ENCODE measurements around the gene TERB1. TPM values are rescaled to one million over a fixed set of nuclear protein-coding genes. Genes with fewer than 3 reads are reported as not detected.
"Not testable (repeated sequence)": the region's sequence is repeated elsewhere in the genome, so short reads cannot be mapped to it uniquely, and the experiment has no call there.

Gene TERB1
- total RNA-seq, 1 experiment from 2014 or later = not detected

- in situ Hi-C loops (cut with HindIII; ENCODE audit: low pct_unique_long_range_greater_than_20kb, low sequenced_read_pairs) = no loop called here
- no peak for DNase-seq (ENCODE audit: low read depth, low spot score)
These were observed 31.4 kb upstream of the TERB1 start for GRCh38 chr16:66832661-66833305.

GRCh38 chr16:66832190-66832589, 30.8 kb upstream of the TERB1 start:
- in situ Hi-C loops (cut with HindIII; ENCODE audit: low pct_unique_long_range_greater_than_20kb, low sequenced_read_pairs) = no loop called here
- no peak for DNase-seq (ENCODE audit: low read depth, low spot score)

- DNase-seq (ENCODE audit: low read depth, low spot score) = peak; percentile 82
- in situ Hi-C loops (cut with HindIII; ENCODE audit: low pct_unique_long_range_greater_than_20kb, low sequenced_read_pairs) = no loop called here
These were observed 29.3 kb upstream of the TERB1 start, which contains the start of gene NAE1 for GRCh38 chr16:66830422-66831404. Gene NAE1 (minus strand): TSS chr16:66830976. CDS start chr16:66830899, 77 bp downstream.

GRCh38 chr16:66824006-66824405, 22.6 kb upstream of the TERB1 start:
- in situ Hi-C loops (cut with HindIII; ENCODE audit: low pct_unique_long_range_greater_than_20kb, low sequenced_read_pairs) = no loop called here
- no peak for DNase-seq (ENCODE audit: low read depth, low spot score)

DNA sequence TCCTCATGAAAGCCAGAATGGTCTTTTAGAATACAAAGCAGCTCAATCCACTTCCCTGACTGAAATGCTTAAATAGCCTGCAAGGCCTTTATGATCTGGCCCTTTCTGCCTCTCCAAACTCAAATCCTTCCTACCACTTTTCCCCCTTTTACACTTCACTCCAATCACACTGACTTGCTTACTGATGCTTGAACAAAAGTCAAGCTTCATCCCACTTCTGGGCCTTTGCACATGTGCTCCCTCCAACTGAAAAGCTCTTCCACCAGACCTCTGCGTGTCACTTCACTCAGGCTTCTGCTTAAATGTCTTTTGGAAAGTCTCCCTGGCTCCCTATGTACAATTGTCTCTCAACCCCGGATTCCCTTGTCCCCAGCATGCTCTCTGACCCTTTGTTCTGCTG, 13.3 kb upstream of the TERB1 start:
- no peak for DNase-seq (ENCODE audit: low read depth, low spot score)
- in situ Hi-C loops (cut with HindIII; ENCODE audit: low pct_unique_long_range_greater_than_20kb, low sequenced_read_pairs) = no loop called here

DNA sequence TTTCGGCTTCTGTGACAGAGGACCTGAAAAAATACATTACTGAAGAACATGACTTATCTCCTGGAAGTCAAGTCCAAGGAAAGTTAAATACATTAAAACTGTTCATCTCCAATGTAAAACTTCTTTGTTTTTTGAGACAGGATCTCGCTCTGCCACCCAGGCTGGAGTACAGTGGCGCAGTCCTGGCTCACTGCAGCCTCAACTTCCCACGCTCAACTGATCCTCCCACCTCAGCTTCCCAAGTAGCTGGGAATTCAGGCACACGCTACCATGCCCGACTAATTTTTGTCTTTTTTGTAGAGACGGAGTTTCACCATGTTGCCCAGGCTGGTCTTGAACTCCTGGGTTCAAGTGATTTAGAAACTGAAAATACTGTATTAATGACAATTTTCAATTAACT, 9.7 kb upstream of the TERB1 start:
- no peak for DNase-seq (ENCODE audit: low read depth, low spot score)
- in situ Hi-C loops (cut with HindIII; ENCODE audit: low pct_unique_long_range_greater_than_20kb, low sequenced_read_pairs) = no loop called here

DNA sequence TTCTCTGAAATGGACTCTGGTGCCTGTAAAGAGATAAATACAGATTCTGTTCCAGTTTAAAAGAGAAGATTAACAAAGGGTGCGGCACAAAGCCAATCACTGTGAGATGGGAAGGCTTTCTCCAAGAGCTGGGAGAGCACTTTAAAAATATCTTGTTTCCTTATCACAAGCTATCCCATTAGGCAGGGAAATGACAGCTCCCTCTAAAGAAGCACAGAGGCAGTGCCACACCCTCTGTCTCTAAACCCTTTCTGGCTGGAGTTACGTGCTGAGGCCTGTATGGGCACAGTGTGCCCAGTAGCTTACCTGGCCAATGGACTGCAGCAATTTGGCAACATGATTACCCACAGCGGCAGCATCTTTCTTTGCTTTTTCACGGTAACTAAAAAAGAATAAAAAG, 9.0 kb upstream of the TERB1 start:
- in situ Hi-C loops (cut with HindIII; ENCODE audit: low pct_unique_long_range_greater_than_20kb, low sequenced_read_pairs) = no loop called here
- peak; percentile 8 for DNase-seq (ENCODE audit: low read depth, low spot score)

- no peak for DNase-seq (ENCODE audit: low read depth, low spot score)
- in situ Hi-C loops (cut with HindIII; ENCODE audit: low pct_unique_long_range_greater_than_20kb, low sequenced_read_pairs) = no loop called here
These were observed 8.4 kb upstream of the TERB1 start for GRCh38 chr16:66809765-66810164.

- no peak for DNase-seq (ENCODE audit: low read depth, low spot score)
- in situ Hi-C loops (cut with HindIII; ENCODE audit: low pct_unique_long_range_greater_than_20kb, low sequenced_read_pairs) = no loop called here
These were observed 775 bp upstream of the TERB1 start for GRCh38 chr16:66802159-66802558.

- in situ Hi-C loops (cut with HindIII; ENCODE audit: low pct_unique_long_range_greater_than_20kb, low sequenced_read_pairs) = no loop called here
- no peak for DNase-seq (ENCODE audit: low read depth, low spot score)
These were observed 528 bp downstream of the TERB1 start for GRCh38 chr16:66800856-66801255.

- in situ Hi-C loops (cut with HindIII; ENCODE audit: low pct_unique_long_range_greater_than_20kb, low sequenced_read_pairs) = no loop called here
- no peak for DNase-seq (ENCODE audit: low read depth, low spot score)
These were observed 3.2 kb downstream of the TERB1 start for GRCh38 chr16:66798161-66798560.

- in situ Hi-C loops (cut with HindIII; ENCODE audit: low pct_unique_long_range_greater_than_20kb, low sequenced_read_pairs); DNase-seq (ENCODE audit: low read depth, low spot score): not testable (repeated sequence)
These were observed 7.4 kb downstream of the TERB1 start for GRCh38 chr16:66793984-66794383.

GRCh38 chr16:66790130-66790733, 11.2 kb downstream of the TERB1 start:
- no peak for DNase-seq (ENCODE audit: low read depth, low spot score)
- in situ Hi-C loops (cut with HindIII; ENCODE audit: low pct_unique_long_range_greater_than_20kb, low sequenced_read_pairs) = no loop called here

DNA sequence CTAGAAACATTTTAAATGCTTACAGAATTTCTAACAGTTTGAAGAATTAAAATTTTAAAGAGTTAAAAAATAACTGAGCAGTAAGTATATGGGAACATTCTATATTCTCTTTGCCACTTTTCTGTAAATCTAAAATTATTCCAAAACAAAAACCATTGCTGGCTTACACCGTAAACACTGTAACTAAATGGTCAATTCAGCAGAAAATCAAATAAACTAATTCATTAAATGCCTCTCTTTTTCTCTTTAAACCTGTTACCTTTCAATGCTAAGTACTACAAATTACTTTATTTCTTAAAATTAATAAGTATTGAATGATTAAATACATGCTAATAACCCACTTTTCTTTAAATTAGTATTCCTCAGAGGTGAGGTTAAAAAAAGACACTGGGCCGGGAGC, 14.0 kb downstream of the TERB1 start:
- DNase-seq (ENCODE audit: low read depth, low spot score) = no peak
- in situ Hi-C loops (cut with HindIII; ENCODE audit: low pct_unique_long_range_greater_than_20kb, low sequenced_read_pairs) = no loop called here

GRCh38 chr16:66786551-66786950, 14.8 kb downstream of the TERB1 start:
- DNase-seq (ENCODE audit: low read depth, low spot score) = no peak
- in situ Hi-C loops (cut with HindIII; ENCODE audit: low pct_unique_long_range_greater_than_20kb, low sequenced_read_pairs) = no loop called here

DNA sequence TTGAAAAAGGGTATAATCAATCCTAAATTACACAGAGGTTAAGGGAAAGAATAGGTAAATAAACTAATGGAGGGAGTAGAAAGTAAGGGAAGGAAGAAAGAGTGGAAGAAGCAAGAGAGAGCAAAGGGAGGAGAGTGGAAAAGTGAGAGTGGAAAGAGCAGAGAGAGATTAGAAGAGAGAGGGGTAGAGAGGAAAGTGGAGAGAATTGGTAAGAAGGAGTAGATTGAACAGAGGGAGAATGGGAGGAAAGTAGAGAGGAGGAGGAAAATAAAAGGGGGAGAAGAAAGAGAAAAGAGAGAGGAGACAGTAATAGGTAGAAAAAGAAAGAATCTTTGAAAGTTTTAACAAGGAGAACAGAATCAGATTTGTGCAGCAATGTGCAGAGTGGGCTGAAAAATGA, 24.9 kb downstream of the TERB1 start:
- in situ Hi-C loops (cut with HindIII; ENCODE audit: low pct_unique_long_range_greater_than_20kb, low sequenced_read_pairs) = no loop called here
- no peak for DNase-seq (ENCODE audit: low read depth, low spot score)

GRCh38 chr16:66774981-66775380, 26.4 kb downstream of the TERB1 start:
- DNase-seq (ENCODE audit: low read depth, low spot score) = peak; percentile 94
- in situ Hi-C loops (cut with HindIII; ENCODE audit: low pct_unique_long_range_greater_than_20kb, low sequenced_read_pairs) = no loop called here

DNA sequence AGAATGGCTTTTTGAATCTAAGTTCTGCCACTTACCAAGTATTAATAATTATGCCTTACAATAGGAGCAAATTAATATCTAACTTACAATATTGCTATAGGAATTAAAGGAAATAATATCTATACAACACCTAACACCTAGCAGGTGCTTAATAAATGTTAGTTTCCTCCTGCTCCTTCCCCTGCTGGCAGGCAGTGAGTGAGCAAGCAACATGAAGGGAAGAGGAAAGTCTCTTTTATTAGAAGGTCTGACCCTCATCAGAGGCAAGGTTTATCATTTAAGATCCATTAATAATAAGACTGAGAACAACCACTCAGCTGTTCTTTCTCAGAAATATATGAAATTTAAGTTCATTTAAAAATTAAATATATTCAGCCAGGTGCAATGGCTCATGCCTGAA, 43.3 kb downstream of the TERB1 start:
- DNase-seq (ENCODE audit: low read depth, low spot score) = no peak
- in situ Hi-C loops (cut with HindIII; ENCODE audit: low pct_unique_long_range_greater_than_20kb, low sequenced_read_pairs) = no loop called here
